ENCODE results near the gene SERPINA1. TPM values are rescaled to one million over a fixed set of nuclear protein-coding genes. Genes with fewer than 3 reads are reported as not detected.

Gene SERPINA1
- total RNA-seq, 1 donor from 2014 or later = 0.96 TPM

GRCh38 chr14:94394025-94394493, 5.7 kb upstream of the SERPINA1 start:
- intact Hi-C loops (cut with micrococcal nuclease) = loop anchor here (5.0 to 10.0 kb wide), 3 partner anchors 47 to 419 kb away; partner anchors contain the start of genes ASB2 and OTUB2
- Mint-ChIP-seq H3K4me1 (peaks cover 42% of the 10 kb centered on the region), H3K4me3 (peak overlapping the region; percentile 8), H3K27ac (peak overlapping the region; percentile 75), H3K9me3 (no peaks in the 10 kb centered on the region), H3K36me3 (ENCODE audit: low read depth) (no peaks in the 10 kb centered on the region), H3K27me3 (peaks cover 7% of the 10 kb centered on the region)
- DNase-seq = no peak

- DNase-seq = no peak
- Mint-ChIP-seq H3K36me3 (ENCODE audit: low read depth) (no peaks in the 10 kb centered on the region), H3K4me1 (peaks cover 42% of the 10 kb centered on the region), H3K9me3 (no peaks in the 10 kb centered on the region), H3K27ac (peak overlapping the region; percentile 75), H3K27me3 (peaks cover 7% of the 10 kb centered on the region), H3K4me3 (no peak overlapping the region)
- intact Hi-C loops (cut with micrococcal nuclease) = loop anchor here (5.0 to 10.0 kb wide), 3 partner anchors 46 to 419 kb away; partner anchors contain the start of genes ASB2 and OTUB2
Observed at GRCh38 chr14:94393474-94393873, 5.1 kb upstream of the SERPINA1 start.

GRCh38 chr14:94392510-94392935, 4.1 kb upstream of the SERPINA1 start:
- Mint-ChIP-seq H3K27me3 (no peaks in the 10 kb centered on the region), H3K27ac (peak overlapping the region; percentile 61), H3K4me3 (no peak overlapping the region), H3K9me3 (no peaks in the 10 kb centered on the region), H3K4me1 (peaks cover 42% of the 10 kb centered on the region), H3K36me3 (ENCODE audit: low read depth) (no peaks in the 10 kb centered on the region)
- intact Hi-C loops (cut with micrococcal nuclease) = loop anchor here (5.0 to 10.0 kb wide), 3 partner anchors 45 to 418 kb away; partner anchors contain the start of genes ASB2 and OTUB2
- peak; percentile 85 for DNase-seq

- DNase-seq = no peak
- no peak overlapping the region for H3K27ac Mint-ChIP-seq
- H3K36me3 Mint-ChIP-seq (ENCODE audit: low read depth) = no peaks in the 10 kb centered on the region
- no peak overlapping the region for H3K4me3 Mint-ChIP-seq
- no peaks in the 10 kb centered on the region for H3K9me3 Mint-ChIP-seq
- H3K4me1 Mint-ChIP-seq = peaks cover 42% of the 10 kb centered on the region
- H3K27me3 Mint-ChIP-seq = no peaks in the 10 kb centered on the region
- intact Hi-C loops (cut with micrococcal nuclease) = loop anchor here (5.0 to 10.0 kb wide), 3 partner anchors 44 to 417 kb away; partner anchors contain the start of genes ASB2 and OTUB2
Observed at GRCh38 chr14:94391281-94391975, 3.0 kb upstream of the SERPINA1 start.

- no peak for DNase-seq
- no peaks in the 10 kb centered on the region for H3K36me3 Mint-ChIP-seq (ENCODE audit: low read depth)
- H3K4me3 Mint-ChIP-seq = no peak overlapping the region
- intact Hi-C loops (cut with micrococcal nuclease) = loop anchor here (5.0 to 10.0 kb wide), 3 partner anchors 43 to 416 kb away; partner anchors contain the start of genes ASB2 and OTUB2
- peaks cover 42% of the 10 kb centered on the region for H3K4me1 Mint-ChIP-seq
- no peaks in the 10 kb centered on the region for H3K27me3 Mint-ChIP-seq
- H3K27ac Mint-ChIP-seq = peak overlapping the region; percentile 25
- H3K9me3 Mint-ChIP-seq = no peaks in the 10 kb centered on the region
Observed at GRCh38 chr14:94390372-94391086, 2.1 kb upstream of the SERPINA1 start.

- no peaks in the 10 kb centered on the region for H3K9me3 Mint-ChIP-seq
- peaks cover 38% of the 10 kb centered on the region for H3K4me1 Mint-ChIP-seq
- H3K27me3 Mint-ChIP-seq = no peaks in the 10 kb centered on the region
- H3K27ac Mint-ChIP-seq = no peak overlapping the region
- no peaks in the 10 kb centered on the region for H3K36me3 Mint-ChIP-seq (ENCODE audit: low read depth)
- no peak for DNase-seq
- H3K4me3 Mint-ChIP-seq = no peak overlapping the region
- intact Hi-C loops (cut with micrococcal nuclease) = loop anchor here (5.0 to 10.0 kb wide), 3 partner anchors 43 to 415 kb away; partner anchors contain the start of genes ASB2 and OTUB2
Observed at GRCh38 chr14:94389731-94390371, 1.4 kb upstream of the SERPINA1 start.

- no peaks in the 10 kb centered on the region for H3K36me3 Mint-ChIP-seq (ENCODE audit: low read depth)
- no peaks in the 10 kb centered on the region for H3K9me3 Mint-ChIP-seq
- H3K4me1 Mint-ChIP-seq = peaks cover 31% of the 10 kb centered on the region
- H3K4me3 Mint-ChIP-seq = no peak overlapping the region
- H3K27ac Mint-ChIP-seq = no peak overlapping the region
- no peaks in the 10 kb centered on the region for H3K27me3 Mint-ChIP-seq
- intact Hi-C loops (cut with micrococcal nuclease) = no loop called here
- DNase-seq = no peak
Observed at GRCh38 chr14:94389104-94389469, 685 bp upstream of the SERPINA1 start.

GRCh38 chr14:94388027-94388383, 397 bp downstream of the SERPINA1 start:
- Mint-ChIP-seq H3K36me3 (ENCODE audit: low read depth) (no peaks in the 10 kb centered on the region), H3K4me3 (no peak overlapping the region), H3K27me3 (no peaks in the 10 kb centered on the region), H3K9me3 (no peaks in the 10 kb centered on the region), H3K4me1 (peaks cover 22% of the 10 kb centered on the region), H3K27ac (no peak overlapping the region)
- intact Hi-C loops (cut with micrococcal nuclease) = no loop called here
- DNase-seq = no peak

GRCh38 chr14:94387051-94388026, 1.1 kb downstream of the SERPINA1 start:
- peaks cover 16% of the 10 kb centered on the region for H3K4me1 Mint-ChIP-seq
- no peaks in the 10 kb centered on the region for H3K27me3 Mint-ChIP-seq
- no peak for DNase-seq
- no peaks in the 10 kb centered on the region for H3K9me3 Mint-ChIP-seq
- no peak overlapping the region for H3K27ac Mint-ChIP-seq
- H3K36me3 Mint-ChIP-seq (ENCODE audit: low read depth) = no peaks in the 10 kb centered on the region
- H3K4me3 Mint-ChIP-seq = no peak overlapping the region
- intact Hi-C loops (cut with micrococcal nuclease) = no loop called here

GRCh38 chr14:94386085-94387031, 2.0 kb downstream of the SERPINA1 start:
- no peak overlapping the region for H3K27ac Mint-ChIP-seq
- intact Hi-C loops (cut with micrococcal nuclease) = no loop called here

GRCh38 chr14:94385553-94386057, 2.8 kb downstream of the SERPINA1 start:
- Mint-ChIP-seq H3K27ac (no peak overlapping the region), H3K9me3 (no peaks in the 10 kb centered on the region), H3K36me3 (ENCODE audit: low read depth) (no peaks in the 10 kb centered on the region), H3K4me3 (no peak overlapping the region), H3K27me3 (no peaks in the 10 kb centered on the region), H3K4me1 (peaks cover under 1% of the 10 kb centered on the region)
- DNase-seq = no peak
- intact Hi-C loops (cut with micrococcal nuclease) = no loop called here

More at GRCh38 chr14:94386085-94387031, 2.0 kb downstream of the SERPINA1 start:
- no peaks in the 10 kb centered on the region for H3K36me3 Mint-ChIP-seq (ENCODE audit: low read depth)
- H3K27me3 Mint-ChIP-seq = no peaks in the 10 kb centered on the region
- H3K4me3 Mint-ChIP-seq = no peak overlapping the region
- H3K9me3 Mint-ChIP-seq = no peaks in the 10 kb centered on the region
- DNase-seq = no peak
- H3K4me1 Mint-ChIP-seq = peaks cover 6% of the 10 kb centered on the region

GRCh38 chr14:94384342-94384741, 4.1 kb downstream of the SERPINA1 start:
- Mint-ChIP-seq H3K9me3 (no peaks in the 10 kb centered on the region), H3K36me3 (ENCODE audit: low read depth) (no peaks in the 10 kb centered on the region), H3K27ac (no peak overlapping the region), H3K27me3 (no peaks in the 10 kb centered on the region), H3K4me1 (no peaks in the 10 kb centered on the region), H3K4me3 (no peak overlapping the region)
- DNase-seq = no peak
- intact Hi-C loops (cut with micrococcal nuclease) = no loop called here

All from activated CD4-positive, alpha-beta T cell treated with anti-CD3 and anti-CD28 coated beads, Interleukin-2, amount 10 ng/mL, durations not matched to agents 24 days and 14 days (primary cell).